HL-60/S4 treated with phorbol 12-myristate 13-acetate at 8.2 ng/mL for 4 days and 3 days (cell line): ENCODE results near the gene METTL25.

Experiments
- in situ Hi-C: fragments of 300-500 bp; cut with MboI; formaldehyde crosslinking; loops from 2 replicates; pipeline ENCODE4 v1.15.0; 2022; ENCODE audit warnings: low sequenced_read_pairs

METTL25 gene

DNA sequence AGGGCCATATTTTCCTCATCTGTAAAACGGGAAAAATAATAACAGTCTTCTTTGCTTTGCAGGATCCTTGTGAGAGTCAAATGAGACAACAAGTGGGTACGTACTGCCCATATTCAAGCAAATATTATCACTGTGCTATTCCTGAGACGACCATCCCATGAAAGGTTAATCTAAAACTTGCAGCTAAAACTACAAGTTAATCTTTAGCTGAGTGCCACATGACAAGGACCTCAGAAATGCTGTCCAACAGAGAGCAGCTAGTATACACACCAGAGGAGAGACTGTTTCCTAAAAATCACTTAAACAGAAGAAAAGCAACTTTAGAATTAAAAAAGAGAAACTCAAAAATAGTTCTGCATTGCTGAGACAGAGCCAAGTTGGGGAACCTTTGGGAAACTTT lies 165.7 kb downstream of the METTL25 start:
- in situ Hi-C loops: no loop called here

DNA sequence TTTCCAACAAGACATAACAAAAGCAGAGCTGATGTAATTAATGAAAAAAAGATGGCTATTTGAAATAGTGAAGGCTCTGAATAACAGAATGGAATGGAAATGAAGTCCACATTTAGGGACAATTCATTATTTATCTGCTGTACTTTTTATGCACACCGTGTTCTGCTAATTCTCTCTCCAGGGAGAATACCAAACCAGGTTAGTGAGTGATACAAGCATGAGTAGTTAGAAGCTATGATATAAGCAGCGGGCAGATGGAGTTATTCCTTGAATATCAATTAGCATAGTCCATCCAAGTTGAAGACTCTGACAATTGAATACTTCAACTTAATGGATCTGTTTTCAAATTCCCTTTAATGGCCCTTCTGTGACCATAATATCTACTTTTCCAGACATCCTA lies 166.3 kb downstream of the METTL25 start:
- in situ Hi-C loops: no loop called here

DNA sequence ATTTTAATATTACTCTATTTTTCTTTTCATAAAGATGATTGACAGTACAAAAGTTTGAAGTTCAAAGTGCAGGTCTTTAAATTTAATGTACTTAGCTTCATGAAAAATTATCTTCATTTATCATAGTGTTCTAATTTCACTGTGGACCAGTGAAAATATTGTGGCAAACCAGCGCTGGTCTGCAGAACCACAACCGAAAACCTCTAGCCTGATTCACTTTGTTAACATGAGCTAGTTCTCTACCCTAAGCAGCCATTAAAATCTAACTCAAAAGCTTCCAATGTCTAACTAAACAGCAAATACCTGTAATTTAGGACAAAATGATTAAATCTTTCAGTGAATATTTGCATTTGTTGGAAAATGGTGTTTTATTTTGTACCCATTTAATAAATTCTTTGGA lies 167.3 kb downstream of the METTL25 start:
- in situ Hi-C loops: no loop called here

DNA sequence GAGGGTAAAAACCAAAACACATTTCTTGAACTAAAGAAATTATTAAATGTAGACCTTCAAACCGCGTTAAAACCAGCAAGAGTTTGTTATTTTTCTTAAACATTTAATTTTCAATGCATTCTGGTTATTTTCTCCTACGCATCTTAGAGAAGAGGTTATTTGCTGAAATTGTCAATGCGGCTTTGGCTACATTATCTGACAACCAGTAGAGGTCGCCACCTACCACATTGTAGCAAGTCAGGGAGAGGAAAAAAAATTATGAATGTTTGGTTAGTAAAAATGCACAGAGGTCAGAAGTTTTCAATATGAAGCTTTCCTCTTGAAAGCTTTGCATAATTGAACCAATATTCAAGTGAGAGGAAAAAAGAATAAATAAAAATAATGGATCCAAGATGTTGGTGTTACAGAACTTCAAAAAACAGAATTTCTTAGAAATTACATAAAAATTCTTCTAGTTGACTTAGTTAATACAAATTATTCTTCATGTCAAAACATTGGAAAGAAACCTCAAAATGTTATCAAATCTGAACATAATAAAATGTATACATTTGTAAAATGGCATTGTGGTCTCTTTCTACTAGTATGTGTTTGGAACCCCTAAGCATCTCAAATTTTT lies 168.9 kb downstream of the METTL25 start:
- in situ Hi-C loops: no loop called here
